WTC11 (cell line): Measurements from ENCODE around the gene WWOX.

Experiments used
- CBFB ChIP-seq: sonication (generic); formaldehyde crosslinking; IDR thresholded peaks from 2 replicates; pipeline ENCODE4 v1.8.1; 2022; ENCODE audit warnings: mild to moderate bottlenecking, low read depth, missing genetic modification reagents
- ESRRA ChIP-seq: sonication (generic); formaldehyde crosslinking; IDR thresholded peaks from 2 replicates; pipeline ENCODE4 v1.8.1; 2022; ENCODE audit warnings: mild to moderate bottlenecking, missing genetic modification reagents, borderline replicate concordance
- NFE2L1 ChIP-seq: sonication (generic); formaldehyde crosslinking; IDR thresholded peaks from 2 replicates; pipeline ENCODE4 v1.8.1; 2023; ENCODE audit warnings: missing genetic modification reagents
- NR1H2 ChIP-seq: sonication (generic); formaldehyde crosslinking; IDR thresholded peaks from 2 replicates; pipeline ENCODE4 v1.9.0; 2021; ENCODE audit warnings: mild to moderate bottlenecking, moderate library complexity, missing genetic modification reagents
- TEAD1 ChIP-seq: sonication (generic); formaldehyde crosslinking; IDR thresholded peaks from 2 replicates; pipeline ENCODE4 v1.8.0; 2022; ENCODE audit warnings: mild to moderate bottlenecking, missing genetic modification reagents
- ZNF263 ChIP-seq: sonication (generic); formaldehyde crosslinking; IDR thresholded peaks from 2 replicates; pipeline ENCODE4 v1.8.1; 2022; ENCODE audit warnings: low read depth, mild to moderate bottlenecking, moderate library complexity, missing genetic modification reagents
- TF ChIP-seq, protein P1 (sequence below): fragments of 200-600 bp; IDR thresholded peaks from 2 replicates; pipeline ENCODE4 v1.8.0; 2022; ENCODE audit warnings: antibody characterized with exemption
- TF ChIP-seq, protein P2 (sequence below): sonication (generic); formaldehyde crosslinking; IDR thresholded peaks from 2 replicates; pipeline ENCODE4 v1.8.1; 2023; ENCODE audit warnings: mild to moderate bottlenecking, missing genetic modification reagents, moderate library complexity

DNA sequence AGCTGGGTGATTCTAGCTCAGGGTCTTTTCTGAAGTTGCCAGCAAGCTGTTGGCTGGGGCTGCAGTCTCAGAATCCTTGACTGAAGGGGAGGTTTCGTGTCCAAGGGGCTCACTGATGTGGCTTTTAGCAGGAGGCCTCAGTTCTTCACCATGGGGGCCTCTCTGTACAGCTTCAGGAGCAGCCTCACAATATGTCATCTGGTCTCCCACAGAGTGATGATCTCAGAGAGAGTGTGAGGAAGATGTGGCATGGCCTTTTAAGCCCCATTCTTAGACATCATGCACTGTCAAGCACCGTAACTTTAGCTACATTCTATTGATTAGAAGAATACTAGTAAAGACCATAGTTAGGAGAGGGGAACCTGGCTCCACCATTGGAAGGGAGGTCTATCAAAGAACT lies 732.6 kb downstream of the WWOX start:
- TF ChIP-seq CBFB (CRISPR knock-in tag) (no peak), NFE2L1 (CRISPR knock-in tag) (no peak), NR1H2 (CRISPR knock-in tag) (no peak), ZNF263 (no peak), TEAD1 (CRISPR knock-in tag) (no peak), ESRRA (no peak)
- TF ChIP-seq, protein P1, sequence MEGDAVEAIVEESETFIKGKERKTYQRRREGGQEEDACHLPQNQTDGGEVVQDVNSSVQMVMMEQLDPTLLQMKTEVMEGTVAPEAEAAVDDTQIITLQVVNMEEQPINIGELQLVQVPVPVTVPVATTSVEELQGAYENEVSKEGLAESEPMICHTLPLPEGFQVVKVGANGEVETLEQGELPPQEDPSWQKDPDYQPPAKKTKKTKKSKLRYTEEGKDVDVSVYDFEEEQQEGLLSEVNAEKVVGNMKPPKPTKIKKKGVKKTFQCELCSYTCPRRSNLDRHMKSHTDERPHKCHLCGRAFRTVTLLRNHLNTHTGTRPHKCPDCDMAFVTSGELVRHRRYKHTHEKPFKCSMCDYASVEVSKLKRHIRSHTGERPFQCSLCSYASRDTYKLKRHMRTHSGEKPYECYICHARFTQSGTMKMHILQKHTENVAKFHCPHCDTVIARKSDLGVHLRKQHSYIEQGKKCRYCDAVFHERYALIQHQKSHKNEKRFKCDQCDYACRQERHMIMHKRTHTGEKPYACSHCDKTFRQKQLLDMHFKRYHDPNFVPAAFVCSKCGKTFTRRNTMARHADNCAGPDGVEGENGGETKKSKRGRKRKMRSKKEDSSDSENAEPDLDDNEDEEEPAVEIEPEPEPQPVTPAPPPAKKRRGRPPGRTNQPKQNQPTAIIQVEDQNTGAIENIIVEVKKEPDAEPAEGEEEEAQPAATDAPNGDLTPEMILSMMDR: no peak
- TF ChIP-seq, protein P2, sequence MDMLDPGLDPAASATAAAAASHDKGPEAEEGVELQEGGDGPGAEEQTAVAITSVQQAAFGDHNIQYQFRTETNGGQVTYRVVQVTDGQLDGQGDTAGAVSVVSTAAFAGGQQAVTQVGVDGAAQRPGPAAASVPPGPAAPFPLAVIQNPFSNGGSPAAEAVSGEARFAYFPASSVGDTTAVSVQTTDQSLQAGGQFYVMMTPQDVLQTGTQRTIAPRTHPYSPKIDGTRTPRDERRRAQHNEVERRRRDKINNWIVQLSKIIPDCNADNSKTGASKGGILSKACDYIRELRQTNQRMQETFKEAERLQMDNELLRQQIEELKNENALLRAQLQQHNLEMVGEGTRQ (CRISPR knock-in tag): no peak
